ENCODE measurements around the gene BTBD19.

GRCh38 chr1:44860331-44860730 is 52.0 kb downstream of the BTBD19 start:
- TF ChIP-seq CTCF (IDR thresholded peaks at IDR 0.05) (no peak), TP53 (CRISPR knock-in tag; IDR thresholded peaks at IDR 0.05) (no peak), CHD2 (IDR thresholded peaks at IDR 0.05; ENCODE audit: low read length, partially characterized antibody) (no peak), RAD21 (conservative IDR thresholded peaks at IDR 0.05 in 1 of 2, IDR thresholded peaks at IDR 0.05 in 1 of 2) (no peak), MAX (IDR thresholded peaks at IDR 0.05) (no peak), REST (IDR thresholded peaks at IDR 0.05) (no peak), CEBPB (IDR thresholded peaks at IDR 0.05) (no peak), EP300 (IDR thresholded peaks at IDR 0.05) (no peak), RFX5 (IDR thresholded peaks at IDR 0.05) (no peak)
